GM23338 (cell line): ENCODE results near the gene HOXB3.

Experiments
- CREB1 ChIP-seq: fragments of 250-450 bp; sonication (Bioruptor Pico); IDR thresholded peaks from 2 replicates; pipeline ENCODE4 v1.5.0; 2020; ENCODE audit warnings: low read depth, mild to moderate bottlenecking, moderate library complexity
- CTCF ChIP-seq, 2 experiments: fragments of 200-600 bp in 1 of 2; sonication (generic) in 1 of 2; conservative IDR thresholded peaks; 2 replicates each; pipeline versions ENCODE4 v1.5.1 to v1.6.1; 2016 to 2017; ENCODE audit warnings: antibody characterized with exemption in 2 of 2, low read depth in 2 of 2, mild to moderate bottlenecking in 2 of 2, moderate library complexity in 1 of 2
- POLR2AphosphoS5 ChIP-seq: IDR thresholded peaks from 2 replicates; pipeline ENCODE4 v1.6.1; 2016; ENCODE audit warnings: antibody characterized with exemption, low read depth

DNA sequence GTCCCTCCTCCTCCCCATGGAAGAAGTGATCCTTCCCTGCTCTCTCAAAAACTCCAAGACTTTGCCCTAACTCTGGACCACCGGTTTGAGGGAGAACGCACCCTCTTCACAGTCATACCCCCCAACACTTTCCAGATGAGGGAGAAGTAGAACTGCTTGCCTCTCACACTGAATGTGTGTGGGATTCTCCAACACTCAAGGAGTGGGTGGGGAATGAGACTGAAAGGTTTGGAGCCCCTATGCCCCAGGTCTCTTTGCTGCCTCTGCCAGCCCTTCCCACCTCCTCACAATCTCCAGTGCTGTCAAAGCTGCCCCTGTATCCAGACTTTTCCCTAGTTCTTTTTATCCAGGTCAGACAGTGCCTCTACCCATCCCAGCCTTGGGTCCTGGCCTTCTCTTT, 23.3 kb downstream of the HOXB3 start:
- TF ChIP-seq CTCF (conservative IDR thresholded peaks at IDR 0.05; ENCODE audit: low read depth in 2 of 2): no peak
- no peak for TF ChIP-seq CREB1 (CRISPR knock-in tag)
- no peak for TF ChIP-seq POLR2AphosphoS5
